SK-MEL-5 (cell line): ENCODE measurements around the gene CFAP99. TPM values are rescaled to one million over a fixed set of nuclear protein-coding genes. Genes with fewer than 3 reads are reported as not detected.

ENCODE experiments used
- DNase-seq: peaks from one replicate; pipeline ENCODE4 v3.0.0-alpha.2; 2016; ENCODE audit warnings: low read depth, low spot score
- in situ Hi-C: cut with HindIII; loops from 2 replicates; pipeline ENCODE4 v1.10.0; 2016; ENCODE audit warnings: low sequenced_read_pairs, high pct_unique_total_duplicates, low pct_unique_long_range_greater_than_20kb
- total RNA-seq: library from RNA; depleted of rRNA; stranded (reverse); fragments of >200 nt; shearing (Covaris generic); gene quantifications from 2 replicates; pipeline ENCODE4 v1.2.3, GENCODE V29; 2014; rRNA removed

Gene CFAP99
- total RNA-seq, 1 experiment from 2014 or later, result not detected

DNA sequence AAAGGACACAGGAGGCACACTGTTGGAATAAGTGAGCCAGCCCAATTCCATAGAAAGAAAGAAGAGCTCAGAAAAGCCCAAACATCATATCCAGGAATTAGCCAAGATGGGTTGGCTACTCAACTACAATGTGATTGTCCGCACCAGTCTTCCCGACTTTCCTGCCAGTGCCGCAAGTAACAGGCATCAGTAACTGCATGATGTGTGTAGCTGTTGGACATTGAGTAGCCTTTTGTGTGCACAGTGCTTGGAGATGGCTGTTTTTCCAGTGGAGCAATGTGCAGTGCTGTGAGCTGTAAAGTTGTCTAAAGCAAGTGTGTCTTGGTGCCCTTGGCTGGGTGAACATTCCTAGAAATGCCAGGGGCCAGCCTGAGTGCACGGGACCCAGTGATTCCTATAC is 88.5 kb downstream of the CFAP99 start:
- in situ Hi-C loops, result no loop called here
- DNase-seq, result no peak

DNA sequence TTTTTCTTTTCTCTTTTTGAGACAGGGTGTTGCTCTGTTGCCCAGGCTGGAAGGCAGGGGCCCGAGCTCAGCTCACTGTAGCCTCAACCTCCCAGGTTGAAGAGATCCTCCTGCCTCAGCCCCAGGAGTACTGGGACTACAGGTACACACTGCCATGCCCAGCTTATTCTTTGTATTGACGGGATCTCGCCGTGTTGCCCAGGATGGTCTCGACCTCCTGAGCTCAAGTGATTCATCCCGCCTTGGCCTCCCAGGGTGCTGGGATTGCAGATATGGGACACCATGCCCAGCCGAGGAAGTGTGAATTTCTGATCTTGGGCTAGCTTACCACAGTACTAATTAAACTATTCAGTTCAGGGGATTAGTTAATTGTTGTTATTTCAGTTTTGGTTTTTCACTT is 89.1 kb downstream of the CFAP99 start:
- in situ Hi-C loops, result no loop called here
- DNase-seq, result no peak

- in situ Hi-C loops, result no loop called here
- DNase-seq, result no peak
Observed at GRCh38 chr4:2510351-2511259, 91.8 kb downstream of the CFAP99 start.

DNA sequence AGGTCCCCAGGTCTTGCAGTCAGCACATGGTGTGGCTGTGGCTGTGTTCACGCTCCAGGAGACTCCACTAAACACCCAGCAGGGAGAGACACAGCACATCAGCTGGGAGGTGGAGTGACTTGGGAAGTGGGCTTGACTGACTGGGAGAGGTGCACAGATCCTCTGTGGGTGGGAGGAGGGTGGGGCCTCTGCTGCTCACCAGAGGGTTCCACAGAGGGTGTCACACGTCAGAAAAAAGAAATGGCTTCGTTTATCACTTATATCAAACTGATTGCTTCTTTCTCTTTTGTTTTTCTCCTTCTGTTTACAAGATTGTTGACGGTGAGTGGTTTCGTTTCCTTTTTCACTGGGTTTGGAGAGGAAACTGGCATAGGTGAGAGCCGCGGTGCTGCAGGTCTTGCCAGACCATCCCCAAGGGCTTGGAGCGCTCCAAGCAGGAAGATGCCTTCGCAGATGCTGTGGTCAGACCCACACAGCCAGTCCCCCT is 92.9 kb downstream of the CFAP99 start:
- no peak for DNase-seq
- in situ Hi-C loops, result no loop called here

Other genes with a start within 250 kb of the CFAP99 start
- 9.4 and 11.8 TPM in 2 replicates for gene HAUS3, start 176.8 kb upstream of the CFAP99 start, total RNA-seq
- 0.61 and 0.85 TPM in 2 replicates for gene POLN, start 176.8 kb upstream of the CFAP99 start, total RNA-seq
- 9.7 and 10.9 TPM in 2 replicates for gene MXD4, start 156.8 kb upstream of the CFAP99 start, total RNA-seq
- gene ZFYVE28, start 310 bp upstream of the CFAP99 start, total RNA-seq, result 2.6 and 3.1 TPM in 2 replicates
- gene RNF4, start 50.2 kb downstream of the CFAP99 start, total RNA-seq, result 45.0 and 50.1 TPM in 2 replicates
- gene FAM193A, start 117.7 kb downstream of the CFAP99 start, total RNA-seq, result 6.3 and 8.6 TPM in 2 replicates